Measurements from ENCODE around the gene CGB5.
"Not testable (repeated sequence)": the region's sequence is repeated elsewhere in the genome, so short reads cannot be mapped to it uniquely, and the experiment has no call there.

GRCh38 chr19:49028686-49029085, 15.0 kb upstream of the CGB5 start:
- TF ChIP-seq POLR2AphosphoS5, POLR2A (IDR thresholded peaks at IDR 0.05): not testable (repeated sequence)

Data from stomach (tissue), 4 donors.